Epithelial cell of esophagus (primary cell): Measurements from ENCODE around the gene GSG1L.

Experiments
- DNase-seq: peaks from one replicate; pipeline ENCODE4 v3.0.0; 2010; ENCODE audit warnings: low read depth
- H3K4me3 ChIP-seq: 2 replicates; pipeline ENCODE4 v1.5.1; 2011; ENCODE audit warnings: mild to moderate bottlenecking, low read length, control low read depth
- CTCF ChIP-seq: IDR thresholded peaks from 2 replicates; pipeline ENCODE4 v1.5.1; 2011; ENCODE audit warnings: low read depth, mild to moderate bottlenecking, low read length, control low read depth, inconsistent platforms; ENCODE audit not compliant: insufficient read depth; ENCODE audit errors: missing control alignments

Gene GSG1L

GRCh38 chr16:27817038-27817437, 246.5 kb downstream of the GSG1L start:
- H3K4me3 ChIP-seq = no peak overlapping the region
- no peak for DNase-seq
- no peak for TF ChIP-seq CTCF

GRCh38 chr16:27816561-27816960, 247.0 kb downstream of the GSG1L start:
- no peak for DNase-seq
- no peak for TF ChIP-seq CTCF
- no peak overlapping the region for H3K4me3 ChIP-seq

- no peak for DNase-seq
- no peak for TF ChIP-seq CTCF
- H3K4me3 ChIP-seq = no peak overlapping the region
Measured at GRCh38 chr16:27813591-27813990, 249.9 kb downstream of the GSG1L start.

GRCh38 chr16:27811881-27812280, 251.6 kb downstream of the GSG1L start:
- TF ChIP-seq CTCF = no peak
- no peak overlapping the region for H3K4me3 ChIP-seq
- DNase-seq = no peak

- no peak overlapping the region for H3K4me3 ChIP-seq
- no peak for DNase-seq
Measured at GRCh38 chr16:27806986-27807385, 256.5 kb downstream of the GSG1L start.

GRCh38 chr16:27806388-27806787, 257.1 kb downstream of the GSG1L start:
- H3K4me3 ChIP-seq = no peak overlapping the region
- TF ChIP-seq CTCF = no peak
- no peak for DNase-seq

More at GRCh38 chr16:27806986-27807385, 256.5 kb downstream of the GSG1L start:
- no peak for TF ChIP-seq CTCF

GRCh38 chr16:27805828-27806351, 257.6 kb downstream of the GSG1L start:
- no peak for TF ChIP-seq CTCF
- DNase-seq = no peak
- no peak overlapping the region for H3K4me3 ChIP-seq
